Measurements from ENCODE around the gene LYZL6.
"Not testable (repeated sequence)": the region's sequence is repeated elsewhere in the genome, so short reads cannot be mapped to it uniquely, and the experiment has no call there.

The LYZL6 gene

DNA sequence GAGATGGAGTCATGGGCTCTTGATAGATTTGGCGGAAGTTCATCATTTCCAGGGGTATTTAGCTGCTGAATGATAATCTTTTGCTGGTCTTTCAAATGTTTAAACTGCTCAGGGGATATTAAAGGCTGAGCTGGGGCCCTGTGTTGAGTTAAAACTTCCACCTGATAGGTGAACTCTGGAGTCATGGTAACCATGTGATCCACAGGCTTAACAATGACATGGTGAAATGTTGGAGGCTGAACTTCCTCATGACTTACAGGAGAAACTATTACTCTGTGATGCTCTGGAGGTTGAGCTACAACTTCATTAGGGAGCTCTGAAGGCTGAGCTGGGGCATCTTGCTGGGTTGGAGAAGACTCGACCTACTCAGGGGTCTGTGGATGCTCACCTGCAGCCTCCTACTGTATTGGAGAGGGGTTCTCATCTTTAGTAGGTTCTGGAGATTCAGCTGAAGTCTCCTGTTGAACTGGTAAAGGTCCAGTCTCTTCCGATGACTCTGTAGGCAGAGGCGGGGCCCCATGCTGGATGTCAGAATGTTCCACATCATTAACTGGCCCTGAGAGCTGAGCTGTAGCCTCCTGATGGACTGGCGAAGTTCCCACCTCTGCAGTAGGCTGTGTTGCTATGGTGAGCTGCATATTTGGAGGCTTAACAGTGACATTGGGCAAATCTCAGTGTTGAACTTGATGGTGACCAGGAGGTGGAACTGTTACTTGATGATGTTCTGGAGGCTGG is 37.2 kb downstream of the LYZL6 start:
- DNase-seq, result no peak

- DNase-seq, result no peak
These were observed 40.1 kb downstream of the LYZL6 start for GRCh38 chr17:35903451-35903850.

DNA sequence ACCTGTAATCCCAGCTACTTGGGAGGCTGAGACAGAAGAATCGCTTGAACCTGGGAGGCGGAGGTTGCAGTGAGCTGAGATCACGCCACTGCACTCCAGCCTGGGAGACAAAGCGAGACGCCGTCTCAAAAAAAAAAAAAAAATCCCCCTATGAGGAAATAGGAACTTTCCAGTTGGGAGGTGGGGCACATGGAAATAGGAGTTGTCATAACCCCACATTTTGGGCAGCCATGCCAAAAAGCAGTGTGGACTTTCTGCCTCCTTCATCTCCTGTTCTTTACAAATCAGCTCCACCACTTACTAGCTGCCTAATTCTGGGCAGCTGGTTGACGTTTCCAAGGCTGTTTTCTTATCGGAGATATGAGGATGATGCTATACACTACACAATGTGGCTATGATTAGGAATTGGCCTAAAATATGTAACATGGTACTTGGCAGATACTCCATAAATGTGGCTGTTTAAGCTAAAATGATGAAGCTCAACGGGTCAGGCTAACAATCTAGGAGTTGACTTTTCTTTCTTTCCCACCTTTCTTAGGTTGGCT is 41.8 kb downstream of the LYZL6 start:
- no peak for DNase-seq

- no peak for DNase-seq
These were observed 42.6 kb downstream of the LYZL6 start for GRCh38 chr17:35900708-35901480.

DNA sequence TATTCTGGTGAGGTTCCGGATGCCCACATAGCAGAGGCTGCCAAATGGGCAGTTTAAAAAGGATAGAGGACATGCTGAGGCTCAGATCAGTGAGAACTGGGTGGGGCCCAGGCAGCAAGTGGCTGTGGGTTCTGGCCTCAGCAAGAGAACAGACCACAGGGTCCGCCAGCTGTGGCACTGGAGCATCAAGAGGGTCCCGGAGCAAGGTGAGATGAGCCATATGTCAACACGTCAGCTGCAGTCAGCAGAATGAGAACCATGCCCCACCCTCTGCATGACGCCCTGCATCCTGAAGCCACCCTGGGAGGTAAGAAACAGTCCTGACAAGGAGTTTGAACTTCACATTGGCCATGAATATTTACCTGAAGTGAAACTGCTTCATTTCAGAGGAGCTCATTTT is 43.2 kb downstream of the LYZL6 start:
- DNase-seq, result no peak

GRCh38 chr17:35898283-35899070 is 45.0 kb downstream of the LYZL6 start:
- peak in 1 of 2 donors; percentile 44 for DNase-seq

DNA sequence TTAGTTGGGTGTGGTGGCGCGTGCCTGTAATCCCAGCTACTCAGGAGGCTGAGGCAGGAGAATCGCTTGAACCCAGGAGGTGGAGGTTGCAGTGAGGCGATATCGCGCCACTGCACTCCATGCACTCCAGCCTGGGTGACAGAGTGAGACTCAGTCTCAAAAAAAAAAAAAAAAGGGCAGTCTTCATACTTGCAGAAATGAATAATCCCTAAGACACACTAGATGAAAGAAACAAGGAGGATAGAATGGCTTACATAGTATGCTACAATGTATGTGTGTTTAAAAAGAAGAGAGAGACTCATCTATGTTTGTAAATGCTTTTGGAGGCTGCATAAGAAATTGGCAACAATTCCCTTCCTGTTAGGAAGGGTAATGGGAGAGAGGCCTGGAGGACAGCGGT is 45.7 kb downstream of the LYZL6 start:
- DNase-seq, result not testable (repeated sequence)

DNA sequence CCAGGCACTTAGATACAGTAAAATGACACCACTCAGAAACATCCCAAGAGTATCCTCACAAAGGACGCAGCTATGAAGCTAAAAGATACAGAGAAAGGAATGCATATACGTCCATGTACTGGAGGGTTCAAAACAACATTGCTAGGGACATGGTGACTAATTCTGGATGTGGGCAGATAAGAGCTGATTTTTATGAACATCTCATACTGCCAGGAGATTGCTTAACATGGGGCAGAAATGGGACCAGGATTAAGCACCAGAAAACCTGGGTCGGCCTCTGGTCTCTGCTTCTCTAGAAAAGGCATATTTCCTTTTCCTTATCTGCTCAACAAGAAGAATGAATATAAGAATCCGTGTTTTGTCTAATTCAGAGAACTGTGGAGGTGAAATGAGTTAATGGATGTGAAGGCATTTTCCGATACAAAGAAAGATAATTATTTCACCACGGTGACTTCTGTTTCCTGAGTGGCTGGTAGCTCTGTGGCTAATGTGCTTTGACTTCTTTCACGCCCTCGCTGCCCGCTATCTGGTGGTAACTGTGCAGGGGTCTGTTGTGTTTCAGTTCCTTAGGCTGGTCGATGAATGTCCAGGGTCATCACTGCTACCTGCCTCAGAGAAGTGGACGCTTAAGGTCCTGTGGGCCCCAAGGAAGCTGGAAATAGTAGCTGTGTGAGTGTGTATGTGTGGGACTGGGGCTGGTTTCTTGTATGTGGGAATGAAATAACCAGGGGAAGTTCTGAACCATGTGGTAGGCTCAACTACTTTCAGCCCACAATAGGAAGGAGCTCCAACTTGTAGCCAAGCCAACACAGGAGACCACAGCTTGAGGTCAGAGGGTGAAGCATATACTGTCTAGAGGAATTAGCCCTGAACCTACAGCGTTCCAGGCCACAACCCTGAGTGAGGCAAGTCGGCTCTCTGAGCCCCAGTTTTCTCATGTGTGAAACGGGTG is 47.6 kb downstream of the LYZL6 start:
- peak; percentile 69 to 92 for DNase-seq

DNA sequence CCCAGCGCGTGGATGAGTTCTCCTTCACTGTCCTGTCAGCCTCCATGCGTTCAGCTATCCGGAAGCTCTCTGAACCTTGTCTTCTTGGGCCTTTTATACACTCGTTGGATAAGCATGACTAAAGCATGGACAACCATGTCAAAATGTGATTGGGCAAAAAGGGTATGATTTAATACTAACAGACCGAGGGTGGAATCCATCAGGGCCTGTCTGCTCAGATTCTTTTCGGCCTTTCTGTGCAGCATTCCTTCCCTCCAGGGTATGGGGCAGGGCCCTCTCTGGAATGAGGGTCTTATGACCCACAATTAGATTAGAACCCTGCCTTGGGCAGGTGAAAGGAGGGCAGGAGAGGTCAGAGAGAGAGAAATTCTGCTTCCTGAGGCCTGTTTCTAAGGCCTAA is 49.3 kb downstream of the LYZL6 start:
- DNase-seq, result no peak

- no peak for DNase-seq
These were observed 49.8 kb downstream of the LYZL6 start for GRCh38 chr17:35893751-35894150.

DNA sequence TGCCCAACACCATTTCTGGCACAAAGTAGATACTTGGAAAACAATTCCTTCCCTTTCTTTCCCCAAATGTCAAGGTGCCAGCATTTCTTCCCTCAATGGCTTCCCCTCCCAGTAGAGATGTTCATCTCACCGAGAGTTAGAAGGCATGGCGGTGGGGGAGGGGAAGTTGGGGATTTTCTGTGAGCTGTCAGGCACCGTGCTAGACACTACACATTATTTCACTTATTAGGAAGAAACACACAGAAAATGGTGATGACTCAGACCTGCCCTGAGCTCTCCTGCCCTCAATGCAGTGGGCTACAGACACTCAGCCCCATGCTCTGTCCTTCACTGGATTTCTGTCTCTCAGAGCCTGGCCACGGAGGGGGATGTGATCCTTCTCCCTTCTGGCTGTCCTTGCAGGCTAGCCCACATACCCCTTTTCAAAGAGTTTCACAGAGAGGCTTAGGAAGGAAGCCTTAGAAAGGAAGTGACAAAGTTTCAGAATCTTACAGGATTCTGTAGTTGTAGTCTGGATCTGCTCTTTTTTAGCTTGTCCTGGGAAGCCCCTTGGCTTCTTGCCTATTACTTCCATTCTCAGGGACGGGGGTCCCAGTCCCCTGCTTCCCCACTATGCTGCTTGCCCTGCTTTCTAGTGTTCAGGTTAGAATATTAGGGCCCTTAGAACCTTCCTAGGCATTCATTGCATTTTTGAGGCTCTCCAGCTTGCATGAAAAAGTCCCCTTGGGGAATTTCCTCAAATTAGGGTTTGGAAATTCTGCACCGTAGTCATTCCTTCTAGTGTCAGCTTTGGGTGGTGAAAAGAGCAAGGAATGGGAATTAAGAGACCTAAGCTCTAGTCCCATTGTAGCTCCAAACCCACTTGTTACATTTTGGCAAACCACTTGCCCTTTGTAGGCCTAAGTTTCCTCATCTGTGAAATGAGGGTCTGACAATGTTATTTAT is 51.1 kb downstream of the LYZL6 start:
- peak; percentile 92 to 95 for DNase-seq

GRCh38 chr17:35891269-35891668 is 52.2 kb downstream of the LYZL6 start:
- no peak for DNase-seq

GRCh38 chr17:35890774-35891155 is 52.7 kb downstream of the LYZL6 start:
- no peak for DNase-seq

GRCh38 chr17:35889818-35890773 is 53.4 kb downstream of the LYZL6 start:
- DNase-seq, result peak; percentile 73 to 89

DNA sequence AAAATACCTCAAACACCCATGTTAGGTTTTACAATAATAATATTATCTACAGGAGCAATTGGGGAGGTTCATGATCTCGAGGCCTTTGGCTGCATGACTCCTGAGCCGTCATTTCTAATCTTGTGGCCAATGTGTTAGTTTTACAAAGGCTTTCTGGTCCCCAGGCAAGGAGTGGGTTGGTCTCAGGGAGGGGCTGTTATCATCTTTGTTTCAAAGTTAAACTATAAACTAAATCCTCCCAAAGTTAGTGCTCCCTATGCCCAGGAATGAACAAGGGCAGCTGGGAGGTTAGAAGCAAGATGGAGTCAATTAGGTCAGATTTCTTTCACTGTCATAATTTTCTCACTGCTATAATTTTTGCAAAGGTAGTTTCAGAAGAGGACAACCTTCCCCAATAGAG is 54.3 kb downstream of the LYZL6 start:
- no peak for DNase-seq

Measured in inflammatory macrophage treated with lipopolysaccharide for 1 hour (primary cell).